ENCODE measurements around the gene PTMA.
"Not testable (repeated sequence)": the region's sequence is repeated elsewhere in the genome, so short reads cannot be mapped to it uniquely, and the experiment has no call there.

DNA sequence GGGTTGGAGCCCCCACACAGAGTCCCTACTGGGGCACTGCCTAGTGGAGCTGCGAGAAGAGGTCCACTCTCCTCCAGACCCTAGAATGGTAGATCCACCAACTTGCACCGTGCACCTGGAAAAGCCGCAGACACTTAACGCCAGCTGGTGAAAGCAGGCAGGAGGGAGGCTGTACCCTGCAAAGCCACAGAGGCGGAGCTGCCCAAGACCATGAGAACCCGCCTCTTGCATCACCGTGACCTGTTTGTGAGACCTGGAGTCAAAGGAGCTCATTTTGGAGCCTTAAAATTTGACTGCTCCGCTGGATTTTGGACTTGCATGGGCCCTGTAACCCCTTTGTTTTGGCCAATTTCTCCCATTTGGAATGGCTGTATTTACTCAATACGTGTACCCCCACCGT, 40.7 kb downstream of the PTMA start:
- TF ChIP-seq EZH2 (IDR thresholded peaks at IDR 0.05); POLR2AphosphoS5 (IDR thresholded peaks at IDR 0.05; ENCODE audit: borderline replicate concordance, low read depth, low read length); FOXP2 (optimal IDR thresholded peaks at IDR 0.05; ENCODE audit: control extremely low read depth, extremely low read length, insufficient read depth): not testable (repeated sequence)
